GM19452 (cell line): ENCODE data around the gene IST1.

Experiments
- ATAC-seq: cut with Tn5 transposase; IDR thresholded peaks from one replicate; pipeline ENCODE4 v1.9.1; 2021; ENCODE audit not compliant: unreplicated experiment

Gene IST1

GRCh38 chr16:71961066-71962039, 66.0 kb downstream of the IST1 start:
- peak; percentile 82 for ATAC-seq

- ATAC-seq: no peak
Measured at GRCh38 chr16:71963125-71963875, 68.0 kb downstream of the IST1 start.

GRCh38 chr16:71965223-71965622, 69.9 kb downstream of the IST1 start:
- no peak for ATAC-seq

- ATAC-seq: no peak
Measured at GRCh38 chr16:71966932-71967331, 71.6 kb downstream of the IST1 start.

GRCh38 chr16:71969353-71969752, 74.0 kb downstream of the IST1 start:
- ATAC-seq: no peak

- no peak for ATAC-seq
Measured at GRCh38 chr16:71971571-71971970, 76.2 kb downstream of the IST1 start.

- ATAC-seq: no peak
Measured at GRCh38 chr16:71972356-71972755, 77.0 kb downstream of the IST1 start.

GRCh38 chr16:71973001-71973400, 77.7 kb downstream of the IST1 start:
- no peak for ATAC-seq

- no peak for ATAC-seq
Measured at GRCh38 chr16:71974068-71974818, 78.9 kb downstream of the IST1 start.
